ENCODE measurements around the gene LARGE1.

- TF ChIP-seq CTCF (IDR thresholded peaks at IDR 0.05) (no peak), POLR2A (IDR thresholded peaks at IDR 0.05) (no peak)
Measured at GRCh38 chr22:33350961-33351360, 569.3 kb downstream of the LARGE1 start.
